ENCODE data around the gene JAKMIP3.

JAKMIP3 gene

DNA sequence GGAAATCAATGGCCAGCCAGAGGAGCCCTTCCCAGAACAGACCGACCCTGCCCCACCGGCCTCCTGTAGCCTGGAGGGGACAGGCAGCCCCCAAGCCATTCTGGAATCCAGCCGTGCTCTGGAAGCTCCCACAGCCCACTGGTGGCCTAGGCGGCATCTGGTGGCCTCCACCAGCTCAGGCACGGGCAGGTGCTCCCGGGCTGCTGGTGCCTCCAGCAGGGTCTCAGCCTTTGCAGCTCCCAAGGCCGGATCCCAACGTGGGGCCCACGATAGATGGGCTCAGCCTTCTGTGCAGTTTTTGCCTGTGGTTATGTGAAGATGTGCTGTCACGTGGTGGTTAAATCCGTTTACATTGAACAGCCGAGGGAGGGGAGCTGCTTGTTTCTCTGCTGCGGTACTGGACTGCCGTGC lies 44.4 kb downstream of the JAKMIP3 start:
- no peaks in the 10 kb centered on the region for H3K9me3 Mint-ChIP-seq
- H3K36me3 Mint-ChIP-seq (ENCODE audit: low read depth): no peaks in the 10 kb centered on the region
- TF ChIP-seq, protein P1, sequence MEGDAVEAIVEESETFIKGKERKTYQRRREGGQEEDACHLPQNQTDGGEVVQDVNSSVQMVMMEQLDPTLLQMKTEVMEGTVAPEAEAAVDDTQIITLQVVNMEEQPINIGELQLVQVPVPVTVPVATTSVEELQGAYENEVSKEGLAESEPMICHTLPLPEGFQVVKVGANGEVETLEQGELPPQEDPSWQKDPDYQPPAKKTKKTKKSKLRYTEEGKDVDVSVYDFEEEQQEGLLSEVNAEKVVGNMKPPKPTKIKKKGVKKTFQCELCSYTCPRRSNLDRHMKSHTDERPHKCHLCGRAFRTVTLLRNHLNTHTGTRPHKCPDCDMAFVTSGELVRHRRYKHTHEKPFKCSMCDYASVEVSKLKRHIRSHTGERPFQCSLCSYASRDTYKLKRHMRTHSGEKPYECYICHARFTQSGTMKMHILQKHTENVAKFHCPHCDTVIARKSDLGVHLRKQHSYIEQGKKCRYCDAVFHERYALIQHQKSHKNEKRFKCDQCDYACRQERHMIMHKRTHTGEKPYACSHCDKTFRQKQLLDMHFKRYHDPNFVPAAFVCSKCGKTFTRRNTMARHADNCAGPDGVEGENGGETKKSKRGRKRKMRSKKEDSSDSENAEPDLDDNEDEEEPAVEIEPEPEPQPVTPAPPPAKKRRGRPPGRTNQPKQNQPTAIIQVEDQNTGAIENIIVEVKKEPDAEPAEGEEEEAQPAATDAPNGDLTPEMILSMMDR (IDR thresholded peaks at IDR 0.05; ENCODE audit: unreplicated experiment in 3 of 3): no peak
- H3K4me3 Mint-ChIP-seq: no peak overlapping the region
- H3K27me3 Mint-ChIP-seq (ENCODE audit: low read depth): peaks cover 22% of the 10 kb centered on the region
- H3K4me1 Mint-ChIP-seq: peaks cover 9% of the 10 kb centered on the region
- H3K27ac Mint-ChIP-seq: peak overlapping the region in 1 of 3 experiments; percentile 31

DNA sequence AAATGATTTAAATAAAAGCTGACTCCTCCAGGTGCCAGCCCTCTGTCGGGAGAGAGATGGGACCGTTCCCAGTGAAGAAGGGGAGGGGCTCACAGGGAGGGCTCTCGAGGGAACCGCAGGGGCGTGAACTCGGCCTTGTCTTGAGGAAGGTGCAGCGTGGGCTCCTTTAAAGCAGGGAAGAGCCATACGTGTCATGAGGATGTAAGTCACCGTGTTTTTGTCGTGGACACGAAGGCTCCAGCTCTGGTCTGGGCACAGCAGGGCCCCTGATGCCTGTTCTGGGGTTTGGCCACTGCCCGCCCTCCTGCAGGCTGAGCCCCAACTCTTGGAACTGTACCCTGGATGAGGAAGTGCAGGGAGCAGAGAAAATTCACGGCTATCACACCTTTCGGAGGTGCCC lies 45.0 kb downstream of the JAKMIP3 start:
- TF ChIP-seq, protein P1 (IDR thresholded peaks at IDR 0.05; ENCODE audit: unreplicated experiment in 3 of 3): no peak
- Mint-ChIP-seq H3K36me3 (ENCODE audit: low read depth) (no peaks in the 10 kb centered on the region), H3K4me3 (no peak overlapping the region), H3K4me1 (peaks cover 9% of the 10 kb centered on the region), H3K9me3 (no peaks in the 10 kb centered on the region), H3K27ac (no peak overlapping the region), H3K27me3 (ENCODE audit: low read depth) (peaks cover 20% of the 10 kb centered on the region)

DNA sequence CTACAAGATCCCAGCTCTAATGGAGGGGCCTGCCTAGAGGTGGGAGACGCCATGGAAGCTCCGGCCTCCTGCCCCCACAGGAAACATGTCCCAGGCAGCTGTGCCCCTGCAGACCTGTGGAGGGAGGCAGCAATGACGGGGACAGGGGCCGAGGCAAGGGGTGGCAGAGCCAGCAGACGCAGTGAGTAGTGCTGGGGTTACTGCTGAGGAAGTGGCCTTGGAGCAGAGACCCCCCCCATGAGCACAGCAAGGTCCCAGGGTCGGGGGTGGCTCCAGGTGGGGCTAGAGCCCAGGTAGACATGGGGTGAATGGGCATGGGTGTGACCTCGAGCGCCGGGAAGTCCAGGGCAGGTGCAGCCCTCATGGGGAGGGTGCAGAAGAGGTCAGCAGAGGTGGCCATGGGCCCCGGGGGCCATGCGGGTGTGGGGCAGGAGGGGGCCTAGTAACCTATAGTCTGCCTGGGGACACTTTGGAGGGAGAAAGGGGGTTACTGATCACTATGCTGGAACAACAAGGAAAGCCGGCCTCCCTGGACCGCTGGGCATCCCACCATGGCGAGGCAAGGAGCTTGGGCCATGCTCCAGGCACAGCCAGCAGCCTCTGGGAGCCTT lies 45.5 kb downstream of the JAKMIP3 start:
- H3K9me3 Mint-ChIP-seq: no peaks in the 10 kb centered on the region

DNA sequence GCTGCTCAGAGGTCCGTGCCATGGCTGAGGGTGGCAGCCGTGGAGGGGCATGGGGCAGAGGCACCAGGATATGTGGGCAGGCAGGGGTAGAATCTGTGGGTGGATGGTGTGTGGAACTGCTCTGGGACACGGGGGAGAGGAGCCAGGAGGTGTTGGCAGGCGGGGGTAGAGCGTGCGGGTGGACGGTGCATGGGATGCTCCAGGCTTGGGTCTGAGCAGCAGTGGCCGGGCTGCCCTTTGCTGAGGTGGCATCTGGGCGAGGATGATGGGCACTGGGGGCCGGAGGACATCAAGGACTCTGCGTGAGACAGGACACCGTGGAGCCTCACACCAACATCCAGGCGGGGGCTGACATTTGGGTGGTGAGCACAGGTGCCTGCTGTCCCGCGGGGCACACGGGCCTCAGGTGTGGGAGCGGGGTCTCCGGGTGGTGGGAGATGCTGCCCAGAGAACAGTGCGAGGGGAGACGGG lies 46.2 kb downstream of the JAKMIP3 start:
- peaks cover 18% of the 10 kb centered on the region for H3K27me3 Mint-ChIP-seq (ENCODE audit: low read depth)
- H3K4me1 Mint-ChIP-seq: peaks cover 9% of the 10 kb centered on the region
- H3K36me3 Mint-ChIP-seq (ENCODE audit: low read depth): no peaks in the 10 kb centered on the region
- H3K9me3 Mint-ChIP-seq: no peaks in the 10 kb centered on the region
- no peak overlapping the region for H3K4me3 Mint-ChIP-seq
- no peak overlapping the region for H3K27ac Mint-ChIP-seq
- TF ChIP-seq, protein P1 (IDR thresholded peaks at IDR 0.05; ENCODE audit: unreplicated experiment in 3 of 3): no peak

More for the DNA sequence above, 45.5 kb downstream of the JAKMIP3 start:
- peaks cover 17% of the 10 kb centered on the region for H3K27me3 Mint-ChIP-seq (ENCODE audit: low read depth)
- no peaks in the 10 kb centered on the region for H3K36me3 Mint-ChIP-seq (ENCODE audit: low read depth)
- TF ChIP-seq, protein P1 (IDR thresholded peaks at IDR 0.05; ENCODE audit: unreplicated experiment in 3 of 3): no peak
- H3K4me3 Mint-ChIP-seq: no peak overlapping the region
- H3K4me1 Mint-ChIP-seq: peaks cover 9% of the 10 kb centered on the region
- H3K27ac Mint-ChIP-seq: no peak overlapping the region

DNA sequence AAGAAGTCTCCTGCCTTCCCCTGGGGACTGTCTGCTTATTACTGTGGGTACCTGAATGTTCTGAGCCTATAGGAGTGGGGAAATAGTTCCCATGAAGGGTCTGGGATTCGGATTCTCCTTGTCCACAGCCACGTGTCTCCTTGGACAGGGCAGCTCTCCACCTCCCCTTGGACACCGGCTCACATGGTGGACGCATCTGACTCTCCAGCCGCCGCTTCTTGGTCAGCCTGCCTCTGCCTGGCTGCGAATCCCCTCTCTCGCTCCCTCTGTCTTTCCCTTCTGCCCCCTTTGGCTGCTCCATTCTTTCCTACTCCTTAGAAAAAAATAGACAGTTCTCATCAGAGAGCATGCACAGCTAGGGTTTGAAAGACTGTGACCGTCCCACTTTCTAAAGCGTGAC lies 46.9 kb downstream of the JAKMIP3 start:
- Mint-ChIP-seq H3K36me3 (ENCODE audit: low read depth) (no peaks in the 10 kb centered on the region), H3K4me1 (peaks cover 9% of the 10 kb centered on the region), H3K4me3 (no peak overlapping the region), H3K27me3 (ENCODE audit: low read depth) (peaks cover 20% of the 10 kb centered on the region), H3K9me3 (no peaks in the 10 kb centered on the region), H3K27ac (no peak overlapping the region)
- TF ChIP-seq, protein P1 (IDR thresholded peaks at IDR 0.05; ENCODE audit: unreplicated experiment in 3 of 3): no peak

DNA sequence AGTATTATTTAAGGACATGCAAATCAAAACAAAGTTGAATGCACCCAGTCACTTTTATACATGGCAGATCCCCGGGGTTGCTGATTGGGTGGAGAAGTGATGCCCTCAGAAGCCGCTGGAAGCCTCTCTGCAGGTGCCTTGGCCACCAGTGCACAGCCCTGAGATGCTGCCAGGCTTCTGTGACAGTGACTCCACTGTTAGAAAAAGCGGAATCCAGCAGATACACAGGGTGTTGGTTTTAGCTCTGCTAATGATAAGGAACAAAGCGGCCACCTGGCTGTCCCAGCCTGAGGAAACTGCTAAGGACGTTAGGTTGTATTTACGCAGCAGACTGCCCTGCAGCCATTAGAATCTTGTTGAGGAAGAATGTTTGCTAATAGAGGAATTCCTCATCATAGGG lies 47.5 kb downstream of the JAKMIP3 start:
- peaks cover 9% of the 10 kb centered on the region for H3K4me1 Mint-ChIP-seq
- H3K27me3 Mint-ChIP-seq (ENCODE audit: low read depth): peaks cover 20% of the 10 kb centered on the region
- H3K4me3 Mint-ChIP-seq: no peak overlapping the region
- H3K27ac Mint-ChIP-seq: no peak overlapping the region
- no peaks in the 10 kb centered on the region for H3K36me3 Mint-ChIP-seq (ENCODE audit: low read depth)
- H3K9me3 Mint-ChIP-seq: no peaks in the 10 kb centered on the region
- TF ChIP-seq, protein P1 (IDR thresholded peaks at IDR 0.05; ENCODE audit: unreplicated experiment in 3 of 3): no peak

All from nephron (organoid).